Glutamatergic neuron (in vitro differentiated cells): Measurements from ENCODE around the gene GNAS. TPM values are rescaled to one million over a fixed set of nuclear protein-coding genes. Genes with fewer than 3 reads are reported as not detected.

Experiments
- DNase-seq: peaks from one replicate; pipeline ENCODE4 v3.0.0; 2022
- H3K27ac Mint-ChIP-seq: one replicate; pipeline ENCODE4 v1.8.0; 2020; ENCODE audit warnings: mild to moderate bottlenecking, mixed read lengths, inconsistent platforms; ENCODE audit not compliant: unreplicated experiment
- H3K27me3 Mint-ChIP-seq: one replicate; pipeline ENCODE4 v1.8.0; 2020; ENCODE audit warnings: mild to moderate bottlenecking, moderate library complexity, mixed read lengths, inconsistent platforms; ENCODE audit not compliant: unreplicated experiment
- H3K36me3 Mint-ChIP-seq: one replicate; pipeline ENCODE4 v1.8.0; 2020; ENCODE audit warnings: mild to moderate bottlenecking, mixed read lengths, inconsistent platforms; ENCODE audit not compliant: unreplicated experiment
- H3K4me1 Mint-ChIP-seq: one replicate; pipeline ENCODE4 v1.8.0; 2020; ENCODE audit warnings: mild to moderate bottlenecking, low read depth, mixed read lengths, inconsistent platforms; ENCODE audit not compliant: unreplicated experiment
- H3K4me3 Mint-ChIP-seq: one replicate; pipeline ENCODE4 v1.8.0; 2020; ENCODE audit warnings: mild to moderate bottlenecking, mixed read lengths, inconsistent platforms; ENCODE audit not compliant: unreplicated experiment
- H3K9me3 Mint-ChIP-seq: one replicate; pipeline ENCODE4 v1.8.0; 2020; ENCODE audit warnings: mild to moderate bottlenecking, moderate library complexity, mixed read lengths, inconsistent platforms; ENCODE audit not compliant: unreplicated experiment
- total RNA-seq: library from RNA; stranded (reverse); fragmentation: NEBNext Ultra II Directional; extraction: Animal tissue kit (Norgen Biotek cat#: 25700); gene quantifications from one replicate; pipeline ENCODE4 v1.2.1, GENCODE V29; 2021; ENCODE audit not compliant: unreplicated experiment
- TF ChIP-seq, protein P1 (sequence below): fragments of 200-600 bp; sonication (generic); IDR thresholded peaks from one replicate; pipeline ENCODE4 v1.5.0; 2021; ENCODE audit not compliant: partially characterized antibody, unreplicated experiment

Gene GNAS
- total RNA-seq, 1 donor from 2014 or later = 1,989 TPM

DNA sequence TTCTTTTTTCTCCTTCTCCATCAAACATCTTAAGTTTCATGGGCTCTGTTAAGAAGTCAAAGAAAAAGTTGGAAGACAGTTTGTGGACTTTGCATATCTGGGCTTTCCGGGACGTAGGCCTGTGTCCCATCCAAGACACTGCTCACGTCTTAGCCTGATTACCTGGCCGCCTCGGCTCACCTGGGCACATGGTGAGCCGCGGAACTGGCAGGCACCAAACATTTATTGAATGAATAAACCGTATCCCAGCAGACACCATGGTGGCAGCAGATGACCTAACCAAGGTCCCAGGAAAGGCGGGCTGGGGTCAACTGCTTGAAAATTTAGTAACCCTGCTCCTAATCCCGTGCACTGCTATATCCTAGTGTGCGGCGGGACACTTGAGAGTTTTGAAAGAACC lies 35.6 kb downstream of the GNAS start:
- peaks cover 16% of the 10 kb centered on the region for H3K27me3 Mint-ChIP-seq
- H3K27ac Mint-ChIP-seq = peak overlapping the region; percentile 75
- peaks cover 13% of the 10 kb centered on the region for H3K9me3 Mint-ChIP-seq
- peak overlapping the region; percentile 92 for H3K4me3 Mint-ChIP-seq
- peaks cover 13% of the 10 kb centered on the region for H3K4me1 Mint-ChIP-seq
- no peak for DNase-seq
- TF ChIP-seq, protein P1, sequence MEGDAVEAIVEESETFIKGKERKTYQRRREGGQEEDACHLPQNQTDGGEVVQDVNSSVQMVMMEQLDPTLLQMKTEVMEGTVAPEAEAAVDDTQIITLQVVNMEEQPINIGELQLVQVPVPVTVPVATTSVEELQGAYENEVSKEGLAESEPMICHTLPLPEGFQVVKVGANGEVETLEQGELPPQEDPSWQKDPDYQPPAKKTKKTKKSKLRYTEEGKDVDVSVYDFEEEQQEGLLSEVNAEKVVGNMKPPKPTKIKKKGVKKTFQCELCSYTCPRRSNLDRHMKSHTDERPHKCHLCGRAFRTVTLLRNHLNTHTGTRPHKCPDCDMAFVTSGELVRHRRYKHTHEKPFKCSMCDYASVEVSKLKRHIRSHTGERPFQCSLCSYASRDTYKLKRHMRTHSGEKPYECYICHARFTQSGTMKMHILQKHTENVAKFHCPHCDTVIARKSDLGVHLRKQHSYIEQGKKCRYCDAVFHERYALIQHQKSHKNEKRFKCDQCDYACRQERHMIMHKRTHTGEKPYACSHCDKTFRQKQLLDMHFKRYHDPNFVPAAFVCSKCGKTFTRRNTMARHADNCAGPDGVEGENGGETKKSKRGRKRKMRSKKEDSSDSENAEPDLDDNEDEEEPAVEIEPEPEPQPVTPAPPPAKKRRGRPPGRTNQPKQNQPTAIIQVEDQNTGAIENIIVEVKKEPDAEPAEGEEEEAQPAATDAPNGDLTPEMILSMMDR = no peak
- H3K36me3 Mint-ChIP-seq = peaks cover 5% of the 10 kb centered on the region

DNA sequence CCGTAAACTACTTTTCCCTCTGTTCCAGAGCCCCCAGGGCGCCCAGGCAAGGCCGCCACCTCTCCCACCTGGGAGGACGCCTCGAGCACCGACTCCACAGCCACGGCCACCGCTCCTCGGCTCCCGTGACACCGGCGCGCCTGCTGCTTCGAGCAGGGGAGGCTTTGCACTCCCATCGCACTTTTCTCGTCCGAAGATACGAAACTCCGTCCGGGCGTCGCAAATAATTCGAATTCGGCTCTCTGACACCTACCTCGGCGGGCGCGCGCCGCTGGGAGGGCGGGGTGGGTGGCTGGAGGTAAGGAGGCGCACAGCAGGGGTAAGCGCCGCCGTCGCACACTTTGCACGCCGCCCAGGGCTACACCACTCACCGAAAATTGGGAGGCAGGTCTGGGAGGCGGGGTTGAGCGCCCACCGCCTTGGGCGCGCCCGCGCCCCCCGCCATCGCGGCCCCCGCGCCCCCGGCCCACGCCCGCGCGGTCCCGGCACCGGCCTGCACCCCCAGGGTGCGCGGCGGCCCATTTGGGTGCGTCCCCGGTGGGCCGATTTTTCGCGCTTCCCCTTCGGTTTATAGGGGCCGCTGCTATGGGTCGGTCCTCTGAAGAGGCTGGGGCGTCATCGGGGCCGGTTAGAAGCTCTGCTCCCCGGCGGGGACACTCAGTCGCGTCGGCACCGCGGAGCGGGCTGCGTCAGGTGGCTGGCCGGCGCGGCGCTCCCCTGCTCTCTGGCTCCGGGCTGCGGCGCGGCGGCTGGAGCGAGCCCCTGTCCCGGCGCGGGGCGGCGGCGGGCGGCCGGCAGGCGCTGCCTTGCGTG lies 36.2 kb downstream of the GNAS start:
- peaks cover 16% of the 10 kb centered on the region for H3K27me3 Mint-ChIP-seq
- H3K9me3 Mint-ChIP-seq = peaks cover 17% of the 10 kb centered on the region
- peak; percentile 89 for DNase-seq
- H3K4me3 Mint-ChIP-seq = peak overlapping the region; percentile 92
- no peak overlapping the region for H3K27ac Mint-ChIP-seq
- TF ChIP-seq, protein P1 = no peak
- H3K36me3 Mint-ChIP-seq = peaks cover 5% of the 10 kb centered on the region
- H3K4me1 Mint-ChIP-seq = peaks cover 9% of the 10 kb centered on the region

DNA sequence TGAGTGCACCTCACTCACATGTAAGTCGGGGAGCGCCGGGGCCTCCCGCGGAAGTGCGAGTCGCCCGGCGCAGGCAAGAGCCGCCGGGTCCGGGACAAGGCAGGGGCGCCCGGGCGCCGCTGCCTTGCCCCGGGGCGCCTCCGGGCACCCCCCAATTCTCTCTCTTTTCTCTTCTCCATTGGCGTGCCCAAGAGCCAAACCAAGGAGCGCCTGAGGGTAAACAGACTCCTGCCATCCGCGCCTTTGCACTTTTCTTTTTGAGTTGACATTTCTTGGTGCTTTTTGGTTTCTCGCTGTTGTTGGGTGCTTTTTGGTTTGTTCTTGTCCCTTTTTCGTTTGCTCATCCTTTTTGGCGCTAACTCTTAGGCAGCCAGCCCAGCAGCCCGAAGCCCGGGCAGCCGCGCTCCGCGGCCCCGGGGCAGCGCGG lies 36.8 kb downstream of the GNAS start:
- Mint-ChIP-seq H3K9me3 (peaks cover 17% of the 10 kb centered on the region), H3K27me3 (peaks cover 16% of the 10 kb centered on the region), H3K4me1 (peaks cover 11% of the 10 kb centered on the region), H3K27ac (peak overlapping the region; percentile 82), H3K36me3 (peaks cover 5% of the 10 kb centered on the region), H3K4me3 (peak overlapping the region; percentile 94)
- no peak for DNase-seq
- TF ChIP-seq, protein P1 = no peak

DNA sequence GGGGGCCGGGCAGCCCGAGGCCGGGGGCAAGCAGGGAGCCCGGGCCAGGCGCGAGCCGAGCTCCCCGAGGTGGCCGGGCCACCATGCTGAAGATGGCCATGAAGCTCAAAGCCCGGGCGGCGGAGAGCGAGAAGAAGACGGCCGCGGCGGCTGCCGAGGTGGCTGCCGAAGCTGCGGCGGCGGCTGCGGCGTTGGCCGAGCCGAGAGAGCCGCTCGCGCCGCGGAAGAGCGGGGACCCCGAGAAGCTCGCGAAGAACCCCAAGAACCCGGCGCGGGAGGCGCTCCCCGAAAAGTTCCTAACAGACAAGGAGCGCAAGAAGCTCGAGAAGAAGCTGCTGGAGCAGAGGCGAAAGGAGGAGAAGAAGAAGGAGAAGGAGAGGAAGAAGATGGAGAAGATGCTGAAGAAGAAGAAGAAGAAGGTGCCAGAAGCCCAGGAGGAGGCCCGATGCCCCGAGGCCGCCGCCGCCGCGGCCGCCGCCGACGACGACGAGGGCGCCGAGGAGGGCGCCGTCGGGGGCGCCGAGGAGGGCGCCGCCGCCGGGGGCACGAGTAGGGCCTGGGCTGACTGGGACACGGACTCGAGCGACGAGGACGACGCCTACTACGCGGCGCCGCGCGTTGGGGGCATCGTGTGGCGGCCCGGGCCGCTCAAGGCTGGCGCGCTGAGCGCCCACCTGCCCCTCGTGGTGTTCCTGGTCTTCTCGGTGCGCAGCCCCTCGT lies 37.4 kb downstream of the GNAS start:
- TF ChIP-seq, protein P1 = no peak
- H3K27me3 Mint-ChIP-seq = peaks cover 16% of the 10 kb centered on the region

More for the DNA sequence above, 37.4 kb downstream of the GNAS start:
- H3K27ac Mint-ChIP-seq = peak overlapping the region; percentile 89
- H3K36me3 Mint-ChIP-seq = peaks cover 5% of the 10 kb centered on the region
- H3K4me1 Mint-ChIP-seq = peaks cover 15% of the 10 kb centered on the region
- peaks cover 17% of the 10 kb centered on the region for H3K9me3 Mint-ChIP-seq
- peak; percentile 34 for DNase-seq
- H3K4me3 Mint-ChIP-seq = peak overlapping the region; percentile 97
